ENCODE results near the gene DLG3.

GRCh38 chrX:70485466-70485865, 40.8 kb downstream of the DLG3 start:
- TF ChIP-seq CTCF (IDR thresholded peaks at IDR 0.05): no peak
- no peak for TF ChIP-seq POLR2A (IDR thresholded peaks at IDR 0.05)

All from tibial nerve (tissue), 3 donors.